OCI-LY3 (cell line): ENCODE data around the gene SGIP1.

Experiments
- CTCF ChIP-seq: fragments of 200-600, 300-600 bp; sonication (generic); IDR thresholded peaks from 2 replicates; pipeline ENCODE4 v1.5.1; 2014; ENCODE audit warnings: antibody characterized with exemption, low read length, low read depth
- EZH2phosphoT487 ChIP-seq: fragments of 200-600 bp; shearing (Covaris generic); IDR thresholded peaks from 2 replicates; pipeline ENCODE4 v1.6.1; 2018; ENCODE audit warnings: antibody characterized with exemption, mixed run types, low read depth

- TF ChIP-seq EZH2phosphoT487 (no peak), CTCF (no peak)
These were observed 195.2 kb downstream of the SGIP1 start for GRCh38 chr1:66729119-66729518.
